Stimulated activated CD4-positive, alpha-beta T cell treated with anti-CD3 and anti-CD28 coated beads, Interleukin-12 subunit alpha, Interleukin-12 subunit beta, amount 100 ng/mL, for 48 hours (primary cell): ENCODE measurements around the gene CHERP.
"Not testable (repeated sequence)": the region's sequence is repeated elsewhere in the genome, so short reads cannot be mapped to it uniquely, and the experiment has no call there.

ENCODE experiments used
- DNase-seq, 3 donors: peaks; one replicate each; pipeline ENCODE4 v3.0.0-alpha.2; 2020; ENCODE audit warnings: low read depth in 2 of 3, low spot score in 1 of 3

The CHERP gene

DNA sequence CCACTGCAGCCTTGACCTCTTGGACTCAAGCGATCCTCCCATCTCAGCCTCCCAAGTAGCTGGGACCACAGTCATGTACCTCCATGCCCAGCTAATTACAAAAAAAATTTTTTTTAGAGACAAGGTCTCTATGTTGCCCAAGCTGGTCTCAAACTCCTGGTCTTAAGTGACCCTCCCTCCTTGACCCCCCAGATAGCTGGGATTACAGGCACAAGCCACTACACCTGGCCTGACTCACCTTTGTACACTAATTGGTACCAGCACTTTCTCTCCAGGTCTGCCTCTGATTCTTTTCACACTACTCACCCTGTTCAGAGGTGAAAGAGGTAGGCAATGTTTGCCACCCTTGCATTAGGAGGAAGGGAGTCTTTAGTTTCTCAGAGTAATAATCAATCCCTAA lies 64.9 kb downstream of the CHERP start:
- DNase-seq = no peak

DNA sequence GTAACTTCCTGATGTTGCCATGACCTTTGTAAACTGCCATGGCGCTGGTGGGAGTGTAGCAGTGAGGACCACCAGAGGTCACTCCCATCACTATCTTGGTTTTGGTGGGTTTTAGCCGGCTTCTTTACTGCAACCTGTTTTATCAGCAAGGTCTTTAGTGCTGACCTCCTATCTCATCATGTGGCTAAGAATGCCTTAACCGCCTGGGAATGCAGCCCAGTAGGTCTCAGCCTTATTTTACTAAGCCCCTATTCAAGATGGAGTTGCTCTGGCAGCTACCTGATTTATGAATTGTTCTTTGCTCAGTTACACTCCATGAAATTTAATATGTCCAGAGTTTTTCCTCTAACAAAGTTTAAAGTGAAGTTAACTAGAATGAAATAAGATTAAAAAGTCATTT lies 65.8 kb downstream of the CHERP start:
- no peak for DNase-seq

DNA sequence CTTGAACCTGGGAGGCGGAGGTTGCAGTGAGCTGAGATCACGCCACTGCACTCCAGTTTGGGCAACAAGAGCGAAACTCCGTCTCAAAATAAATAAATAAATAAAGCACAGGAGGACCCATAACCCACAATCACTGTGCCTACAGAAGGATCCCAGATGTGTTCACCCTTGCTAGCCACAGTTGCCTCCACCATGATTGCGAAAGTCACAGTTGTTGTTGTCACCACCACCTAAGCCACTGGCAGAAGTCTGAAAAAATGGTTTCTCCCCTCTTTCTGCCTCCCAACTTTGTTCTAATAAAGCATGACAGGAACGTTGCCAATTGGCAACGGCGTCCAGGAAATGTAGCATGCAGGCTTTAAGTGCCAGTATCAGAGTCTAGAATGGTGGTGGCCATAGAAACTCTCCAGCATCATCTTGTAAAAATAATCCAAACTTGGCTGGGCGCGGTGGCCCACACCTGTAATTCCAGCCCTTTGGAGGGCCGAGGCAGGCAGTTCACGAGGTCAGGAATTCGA lies 68.3 kb downstream of the CHERP start:
- no peak for DNase-seq

DNA sequence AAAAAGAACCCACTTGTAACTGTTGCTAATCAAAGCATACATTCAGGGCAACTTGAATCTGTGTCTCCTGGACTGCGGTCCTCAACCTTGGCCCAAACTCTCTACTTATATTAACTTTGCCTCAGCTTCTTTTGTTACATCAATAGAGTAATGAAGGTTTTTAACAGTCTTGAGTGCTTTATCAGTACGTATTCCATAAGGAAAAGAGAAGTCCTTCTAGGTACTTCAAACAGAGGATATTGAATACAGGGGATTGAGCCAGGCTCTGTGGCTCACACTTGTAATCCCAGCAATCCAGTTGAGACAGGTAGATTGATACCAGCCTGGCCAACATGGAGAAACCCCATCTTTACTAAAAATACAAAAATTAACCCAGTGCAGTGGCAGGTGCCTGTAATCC lies 69.2 kb downstream of the CHERP start:
- no peak for DNase-seq

DNA sequence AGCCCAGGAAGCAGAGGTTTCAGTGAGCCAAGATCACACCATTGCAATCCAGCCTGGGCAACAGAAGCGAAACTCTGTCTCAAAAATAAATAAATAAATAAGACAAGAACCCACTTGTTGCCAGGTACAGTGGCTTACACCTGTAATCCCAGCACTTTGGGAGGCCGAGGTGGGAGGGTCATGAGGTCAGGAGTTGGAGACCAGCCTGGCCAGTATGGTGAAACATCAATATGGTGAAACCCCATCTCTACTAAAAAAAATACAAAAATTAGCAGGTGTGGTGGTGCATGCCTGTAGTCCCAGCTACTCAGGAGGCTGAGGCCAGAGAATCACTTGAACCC lies 69.7 kb downstream of the CHERP start:
- not testable (repeated sequence) for DNase-seq

- DNase-seq = peak in 1 of 3 donors; percentile 16
Measured at GRCh38 chr19:16470911-16471811, 71.1 kb downstream of the CHERP start.

GRCh38 chr19:16470541-16470910 lies 71.7 kb downstream of the CHERP start:
- DNase-seq = no peak
